Rectal smooth muscle tissue (tissue), 1 donor: Measurements from ENCODE around the gene P2RX3.
"Not testable (repeated sequence)": the region's sequence is repeated elsewhere in the genome, so short reads cannot be mapped to it uniquely, and the experiment has no call there.

ENCODE experiments used
- H3K27ac ChIP-seq: one replicate; pipeline ENCODE4 v1.7.0; 2013; ENCODE audit warnings: low read depth, low read length, inconsistent platforms
- H3K27me3 ChIP-seq: one replicate; pipeline ENCODE4 v1.7.0; 2013; ENCODE audit warnings: low read length; ENCODE audit not compliant: control insufficient read depth, insufficient read depth
- H3K36me3 ChIP-seq: one replicate; pipeline ENCODE4 v1.7.0; 2013; ENCODE audit warnings: low read length; ENCODE audit not compliant: control insufficient read depth, insufficient read depth
- H3K4me1 ChIP-seq: one replicate; pipeline ENCODE4 v1.7.0; 2013; ENCODE audit warnings: low read length; ENCODE audit not compliant: control insufficient read depth, insufficient read depth
- H3K4me3 ChIP-seq: one replicate; pipeline ENCODE4 v1.7.0; 2013; ENCODE audit warnings: low read length
- H3K9ac ChIP-seq: one replicate; pipeline ENCODE4 v1.7.0; 2013; ENCODE audit warnings: low read length

P2RX3 gene

DNA sequence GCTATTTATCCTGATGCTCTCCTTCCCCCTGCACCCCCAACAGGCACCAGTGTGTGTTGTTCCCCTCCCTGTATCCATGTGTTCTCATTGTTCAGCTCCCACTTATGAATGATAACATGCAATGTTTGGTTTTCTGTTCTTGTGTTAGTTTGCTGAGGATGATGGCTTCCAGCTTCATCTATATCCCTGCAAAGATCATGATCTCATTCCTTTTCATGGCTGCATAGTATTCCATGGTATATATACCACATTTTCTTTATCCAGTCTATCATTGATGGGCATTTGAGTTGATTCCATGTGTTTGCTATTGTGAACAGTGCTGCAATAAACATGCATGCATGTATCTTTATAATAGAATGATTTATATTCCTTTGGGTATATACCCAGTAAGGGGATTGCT lies 23.3 kb downstream of the P2RX3 start:
- H3K36me3 ChIP-seq, H3K27ac ChIP-seq, H3K4me1 ChIP-seq, H3K4me3 ChIP-seq, H3K9ac ChIP-seq, H3K27me3 ChIP-seq: not testable (repeated sequence)

DNA sequence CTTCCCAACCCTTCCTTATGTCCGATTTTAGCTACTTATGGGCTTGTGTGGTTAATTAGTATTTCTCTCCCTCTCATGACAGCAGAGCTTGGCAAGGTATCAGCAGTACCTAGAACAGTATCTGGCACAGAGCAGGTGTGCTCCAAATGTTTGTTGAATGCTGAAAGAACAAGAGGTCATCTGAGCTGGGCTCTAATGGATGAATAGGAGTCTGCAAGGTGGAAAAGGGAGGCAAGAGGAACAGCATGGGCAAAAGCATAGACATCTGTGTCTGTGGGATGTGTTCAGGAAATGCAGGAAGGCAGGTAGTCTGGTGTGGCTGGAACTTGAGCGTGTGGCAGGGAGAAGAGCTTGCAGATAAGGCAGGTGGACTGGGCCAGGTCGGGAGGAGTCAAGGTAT lies 23.8 kb downstream of the P2RX3 start:
- H3K4me3 ChIP-seq = no peak overlapping the region
- no peak overlapping the region for H3K27ac ChIP-seq
- no peaks in the 10 kb centered on the region for H3K36me3 ChIP-seq
- no peaks in the 10 kb centered on the region for H3K27me3 ChIP-seq
- H3K9ac ChIP-seq = no peak overlapping the region
- no peaks in the 10 kb centered on the region for H3K4me1 ChIP-seq

DNA sequence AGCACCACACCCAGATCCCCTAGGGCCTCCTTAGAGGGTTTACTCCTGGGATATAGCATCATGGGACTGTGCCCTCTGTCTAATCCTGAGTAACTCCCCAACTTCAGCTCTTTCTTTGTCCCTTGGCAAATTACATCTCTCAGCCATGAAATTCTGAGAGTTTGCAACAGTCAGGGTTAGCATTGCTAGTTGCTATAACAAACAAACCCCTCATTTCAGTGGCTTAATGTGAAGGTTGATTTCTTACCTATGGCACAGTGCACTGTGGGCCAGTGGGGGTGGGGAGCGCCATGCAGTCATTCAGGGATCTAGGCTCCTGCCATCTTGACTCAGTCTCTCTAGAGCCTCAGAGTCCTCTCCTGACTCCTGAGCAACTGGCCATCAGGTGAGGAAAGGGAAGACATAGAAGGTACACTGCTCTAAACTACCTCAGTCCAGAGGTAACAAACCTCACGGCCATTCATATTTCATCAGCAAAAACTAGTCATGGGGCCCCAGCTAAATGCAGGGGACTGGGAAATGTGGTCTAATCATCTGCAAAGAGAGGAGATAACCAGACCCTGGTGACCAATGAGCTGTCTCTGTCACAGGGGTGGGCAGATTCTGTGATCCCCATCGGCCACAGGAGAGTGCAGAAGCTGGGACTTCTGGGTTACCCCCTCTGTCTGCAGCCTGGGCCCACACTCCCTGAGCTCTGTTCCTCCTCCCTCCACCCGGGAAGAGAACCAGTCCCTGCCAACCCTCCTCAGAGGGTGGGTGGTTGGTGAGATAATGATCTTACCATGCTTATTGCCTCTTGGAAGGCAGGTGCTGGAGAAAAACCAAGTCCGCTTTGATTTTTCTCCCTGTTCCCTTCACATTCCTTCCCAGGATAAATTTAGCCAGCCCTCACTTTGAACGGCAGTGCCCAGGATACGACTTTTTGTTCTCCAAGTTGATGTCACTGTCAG lies 25.3 kb downstream of the P2RX3 start:
- no peaks in the 10 kb centered on the region for H3K36me3 ChIP-seq
- no peak overlapping the region for H3K4me3 ChIP-seq
- no peaks in the 10 kb centered on the region for H3K4me1 ChIP-seq
- no peak overlapping the region for H3K27ac ChIP-seq
- H3K9ac ChIP-seq = no peak overlapping the region
- no peaks in the 10 kb centered on the region for H3K27me3 ChIP-seq

DNA sequence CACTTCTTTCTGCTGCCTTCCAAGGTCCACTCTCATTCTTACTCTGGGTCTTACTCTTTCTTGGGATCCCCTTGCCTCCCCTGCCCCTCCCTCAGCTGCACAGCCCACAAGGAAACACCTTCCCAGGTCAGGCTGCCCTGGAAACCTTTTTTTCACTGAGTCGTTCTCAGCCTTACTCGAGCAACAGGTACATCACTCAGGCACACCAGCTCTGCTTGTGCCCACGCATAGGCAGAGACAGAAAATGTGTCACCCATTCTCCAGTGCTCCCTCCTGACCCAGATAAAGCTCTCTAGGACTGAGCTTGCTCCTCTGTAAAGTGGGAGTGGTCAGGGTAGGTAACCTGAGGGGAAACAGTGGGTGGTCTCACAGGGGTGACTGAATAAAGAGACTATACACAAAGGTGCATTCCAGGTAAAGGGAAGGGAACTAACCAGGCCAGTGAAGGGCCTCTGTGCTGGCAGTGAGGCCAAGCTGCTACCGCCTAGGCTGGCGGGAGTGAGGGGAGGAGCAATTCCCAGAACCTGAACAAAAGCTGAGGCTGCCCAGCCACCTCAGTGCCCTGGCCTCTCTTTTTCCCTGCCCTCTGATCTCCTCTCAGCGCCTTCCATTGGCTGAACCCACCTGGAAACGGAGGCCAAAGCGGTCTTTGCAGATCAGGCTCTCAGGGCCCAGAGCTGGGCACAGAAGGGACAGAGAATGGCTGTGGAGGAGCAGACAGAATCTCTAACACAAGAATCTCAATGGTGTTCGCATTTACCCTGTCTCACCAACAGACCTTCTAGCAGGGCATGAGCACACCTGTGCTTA lies 26.9 kb downstream of the P2RX3 start:
- Histone ChIP-seq H3K9ac (no peak overlapping the region), H3K4me3 (no peak overlapping the region), H3K27ac (no peak overlapping the region), H3K27me3 (no peaks in the 10 kb centered on the region), H3K36me3 (no peaks in the 10 kb centered on the region), H3K4me1 (no peaks in the 10 kb centered on the region)

DNA sequence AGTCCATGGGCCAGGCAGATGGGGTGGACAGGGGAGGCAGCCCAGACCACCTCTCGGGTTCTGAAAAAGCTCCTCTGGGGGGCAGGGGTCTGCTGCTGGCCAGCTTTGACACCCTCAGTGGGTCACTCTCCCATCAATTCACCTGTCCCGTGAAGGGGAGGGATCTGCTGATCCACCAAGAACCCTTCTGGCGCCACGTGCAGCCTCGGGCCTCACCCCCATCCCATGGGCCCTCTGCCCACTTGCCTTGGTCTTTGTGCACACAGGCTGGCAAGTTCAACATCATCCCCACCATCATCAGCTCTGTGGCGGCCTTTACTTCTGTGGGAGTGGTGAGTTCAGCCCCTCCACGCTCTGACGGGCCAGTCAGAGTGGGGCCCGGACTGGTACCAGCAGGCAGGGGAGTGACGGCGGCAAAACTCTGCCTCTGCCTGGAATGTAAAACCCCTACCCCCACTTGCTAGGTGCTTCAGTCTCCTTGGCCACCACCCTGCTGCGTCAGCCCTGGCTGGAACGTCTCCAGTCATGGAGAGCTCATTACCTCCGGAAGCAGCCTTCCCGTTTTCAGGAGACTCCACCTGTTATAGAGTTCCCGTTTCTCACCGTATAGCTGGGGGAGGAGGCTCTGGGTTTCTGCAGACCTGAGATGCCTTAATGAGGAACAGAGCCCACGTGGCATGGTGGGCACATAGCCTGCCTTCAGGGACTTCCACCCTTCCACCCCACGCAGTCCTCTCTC lies 30.1 kb downstream of the P2RX3 start:
- H3K4me3 ChIP-seq = no peak overlapping the region
- no peaks in the 10 kb centered on the region for H3K36me3 ChIP-seq
- no peak overlapping the region for H3K9ac ChIP-seq
- H3K4me1 ChIP-seq = no peaks in the 10 kb centered on the region
- H3K27me3 ChIP-seq = no peaks in the 10 kb centered on the region
- H3K27ac ChIP-seq = no peak overlapping the region

DNA sequence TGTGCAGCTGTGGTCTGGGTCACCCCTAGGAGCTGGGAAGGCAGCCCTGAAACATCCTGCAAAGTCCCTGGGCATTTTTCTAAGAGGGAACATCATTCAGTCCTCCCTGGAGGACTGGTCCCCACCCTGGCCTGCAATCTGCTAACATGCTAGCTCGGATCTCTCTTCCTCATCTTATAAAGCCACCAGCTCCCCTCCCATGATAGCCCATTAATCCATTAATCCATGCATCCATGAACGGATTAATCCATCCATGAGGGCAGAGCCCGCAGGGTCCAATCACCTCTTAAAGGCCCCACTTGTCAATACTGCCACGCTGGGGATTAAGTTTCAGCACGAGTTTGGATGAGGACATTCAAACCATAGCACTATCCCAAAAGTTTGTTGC lies 30.7 kb downstream of the P2RX3 start:
- no peak overlapping the region for H3K27ac ChIP-seq
- H3K9ac ChIP-seq = no peak overlapping the region
- H3K4me1 ChIP-seq = no peaks in the 10 kb centered on the region
- H3K4me3 ChIP-seq = no peak overlapping the region
- no peaks in the 10 kb centered on the region for H3K27me3 ChIP-seq
- no peaks in the 10 kb centered on the region for H3K36me3 ChIP-seq

DNA sequence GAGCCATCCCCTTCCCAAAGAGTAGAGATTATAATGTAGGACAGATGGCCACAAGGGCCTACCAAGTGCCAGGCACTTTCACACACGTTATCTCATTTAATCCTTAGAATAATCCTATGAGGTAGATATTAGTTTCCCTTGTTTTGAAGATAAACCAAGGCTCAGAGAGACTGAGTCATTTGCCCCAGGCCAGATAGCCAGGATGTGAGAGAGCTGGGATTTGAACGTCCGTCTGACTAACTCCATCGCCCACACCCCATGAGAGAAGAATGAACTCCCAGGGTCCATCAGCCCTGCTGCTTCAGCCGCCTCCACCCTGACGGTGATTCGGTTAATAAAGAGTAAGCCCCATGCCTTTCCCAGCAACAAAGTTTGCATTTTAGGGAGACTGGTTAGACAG lies 32.1 kb downstream of the P2RX3 start:
- Histone ChIP-seq H3K27me3 (no peaks in the 10 kb centered on the region), H3K36me3 (no peaks in the 10 kb centered on the region), H3K4me3 (no peak overlapping the region), H3K27ac (no peak overlapping the region), H3K9ac (no peak overlapping the region), H3K4me1 (no peaks in the 10 kb centered on the region)

DNA sequence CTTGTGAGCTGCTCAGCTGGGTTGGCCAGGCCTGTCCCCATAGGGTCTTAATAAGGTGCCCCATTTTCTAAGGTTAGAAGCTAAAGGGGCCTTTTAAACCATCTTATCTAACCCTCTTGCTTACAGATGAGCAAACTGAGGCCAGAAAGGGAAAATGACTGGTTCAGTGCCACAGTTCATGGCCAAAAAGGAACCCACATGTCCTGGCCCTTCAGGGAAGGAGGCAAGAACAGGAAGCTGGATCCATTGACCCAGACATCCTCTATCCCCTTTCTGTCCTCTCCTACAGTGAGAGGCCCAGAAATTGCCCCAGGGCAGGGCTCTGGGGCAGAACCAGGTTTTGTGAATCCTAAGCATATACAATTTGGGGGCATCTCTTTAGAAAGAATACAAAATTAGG lies 32.8 kb downstream of the P2RX3 start:
- H3K27ac ChIP-seq = no peak overlapping the region
- H3K9ac ChIP-seq = no peak overlapping the region
- no peaks in the 10 kb centered on the region for H3K4me1 ChIP-seq
- H3K4me3 ChIP-seq = no peak overlapping the region
- no peaks in the 10 kb centered on the region for H3K27me3 ChIP-seq
- no peaks in the 10 kb centered on the region for H3K36me3 ChIP-seq

DNA sequence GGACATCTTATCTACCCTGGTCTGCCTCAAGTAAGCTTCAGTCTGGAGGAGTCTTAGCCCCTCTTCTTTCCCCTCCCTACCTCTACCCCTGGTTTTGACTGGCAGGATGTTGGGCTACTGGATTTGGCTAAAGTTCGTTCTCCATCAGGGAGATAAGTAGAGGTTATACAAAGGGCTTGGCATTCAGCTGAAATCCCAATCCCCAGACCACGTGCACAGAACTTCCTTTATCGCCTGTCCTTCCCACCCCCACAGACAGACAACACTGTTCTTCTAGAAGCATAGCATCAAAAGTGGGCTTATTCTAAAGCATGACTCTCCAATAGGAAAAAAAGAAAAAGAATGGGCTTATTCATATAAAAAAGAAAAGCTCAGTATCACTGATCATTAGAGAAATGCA lies 35.0 kb downstream of the P2RX3 start:
- Histone ChIP-seq H3K4me3 (no peak overlapping the region), H3K27me3 (no peaks in the 10 kb centered on the region), H3K4me1 (no peaks in the 10 kb centered on the region), H3K36me3 (no peaks in the 10 kb centered on the region), H3K9ac (no peak overlapping the region), H3K27ac (no peak overlapping the region)

DNA sequence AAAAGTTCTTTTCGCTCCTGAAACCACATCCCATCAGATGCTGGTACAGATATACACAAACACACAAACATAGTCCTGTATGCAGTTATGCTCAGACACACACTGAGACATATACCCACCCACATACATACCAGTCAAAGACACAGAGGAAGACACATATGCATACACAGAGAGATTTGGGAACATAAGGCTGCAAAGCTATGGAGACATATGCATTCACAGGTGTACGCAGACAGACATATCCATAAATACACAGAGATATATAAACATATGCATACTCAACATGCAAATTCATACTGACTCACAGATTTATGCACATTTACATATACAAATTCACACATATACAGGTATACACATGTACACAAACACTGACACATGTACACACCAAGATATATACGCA lies 36.8 kb downstream of the P2RX3 start:
- Histone ChIP-seq H3K27me3 (no peaks in the 10 kb centered on the region), H3K27ac (no peak overlapping the region), H3K4me3 (no peak overlapping the region), H3K4me1 (no peaks in the 10 kb centered on the region), H3K36me3 (no peaks in the 10 kb centered on the region), H3K9ac (no peak overlapping the region)

DNA sequence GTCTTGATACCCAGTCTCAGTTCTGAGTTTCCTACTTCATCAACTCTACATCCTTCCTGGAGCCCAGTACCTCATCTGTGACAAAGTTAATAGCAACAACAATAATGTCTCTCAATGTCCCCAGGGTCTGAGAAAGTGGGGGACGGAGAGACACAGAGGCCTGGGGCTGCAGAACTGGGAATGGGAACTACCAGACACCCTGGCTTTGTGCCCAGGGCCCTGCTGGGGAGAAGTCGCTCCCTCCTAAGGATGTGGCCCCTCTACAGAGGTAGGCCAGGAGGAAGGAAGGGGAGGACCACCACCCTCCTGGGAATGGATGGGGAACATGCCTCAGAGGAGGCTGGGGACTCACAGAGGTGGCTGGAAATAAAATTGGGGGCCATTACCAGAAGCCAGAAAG lies 37.3 kb downstream of the P2RX3 start:
- Histone ChIP-seq H3K4me1 (no peaks in the 10 kb centered on the region), H3K27me3 (no peaks in the 10 kb centered on the region), H3K36me3 (no peaks in the 10 kb centered on the region), H3K27ac (no peak overlapping the region), H3K4me3 (no peak overlapping the region), H3K9ac (no peak overlapping the region)
